ENCODE measurements around the gene RIT2.

GRCh38 chr18:42892181-42892580, 223.3 kb downstream of the RIT2 start:
- TF ChIP-seq CTCF (IDR thresholded peaks at IDR 0.05) (no peak), POLR2A (IDR thresholded peaks at IDR 0.05) (no peak)
